HG03139 (cell line): ENCODE results near the gene PKP2.

Source experiments
- ATAC-seq: cut with Tn5 transposase; IDR thresholded peaks from one replicate; pipeline ENCODE4 v1.9.1; 2021; ENCODE audit not compliant: unreplicated experiment

The PKP2 gene

GRCh38 chr12:32756476-32757066, 140.0 kb downstream of the PKP2 start:
- ATAC-seq, result no peak

- ATAC-seq, result peak; percentile 85
These were observed 140.7 kb downstream of the PKP2 start, which contains the start of gene YARS2 for GRCh38 chr12:32755654-32756475. Gene YARS2, minus strand, starts transcription at chr12:32755897. Its CDS starts 23 bp downstream, at chr12:32755874.

GRCh38 chr12:32755051-32755653, 141.4 kb downstream of the PKP2 start:
- ATAC-seq, result peak; percentile 68

GRCh38 chr12:32754111-32754510, 142.5 kb downstream of the PKP2 start:
- ATAC-seq, result no peak

GRCh38 chr12:32753605-32754004, 143.0 kb downstream of the PKP2 start:
- ATAC-seq, result no peak

GRCh38 chr12:32743264-32743663, 153.3 kb downstream of the PKP2 start:
- ATAC-seq, result no peak

- no peak for ATAC-seq
These were observed 154.4 kb downstream of the PKP2 start for GRCh38 chr12:32742133-32742532.
